Stimulated activated CD8-positive, alpha-beta memory T cell treated with anti-CD3 and anti-CD28 coated beads, Interleukin-2, amount 100 ng/mL, for 48 hours (primary cell): ENCODE data around the gene IMMP2L.
A peak's percentile ranks its signal among the peaks of the same experiment; 100 is the strongest.

ENCODE experiments used
- DNase-seq, 2 donors: peaks; one replicate each; pipeline ENCODE4 v3.0.0-alpha.2; 2020; ENCODE audit warnings: low read depth in 2 of 2

IMMP2L gene

DNA sequence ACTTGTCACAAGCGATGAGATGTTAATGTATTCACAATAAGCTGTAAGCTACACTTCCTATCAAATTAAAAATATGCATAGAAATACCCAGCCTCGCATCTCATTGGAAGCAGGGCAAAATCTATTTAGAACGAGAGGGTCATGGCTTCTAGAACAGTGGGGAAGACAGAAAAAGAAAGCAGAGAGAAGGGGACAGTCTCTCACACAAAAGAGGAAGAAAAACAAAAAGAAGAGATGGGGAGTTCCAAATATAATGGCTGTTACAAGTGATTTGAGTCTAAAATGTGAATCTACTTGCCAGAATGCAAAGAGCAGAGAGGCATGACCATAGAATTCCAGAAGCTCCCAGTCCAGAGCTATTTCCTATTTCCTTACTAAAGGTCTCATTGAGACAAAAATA, 457.6 kb downstream of the IMMP2L start:
- DNase-seq, result no peak

DNA sequence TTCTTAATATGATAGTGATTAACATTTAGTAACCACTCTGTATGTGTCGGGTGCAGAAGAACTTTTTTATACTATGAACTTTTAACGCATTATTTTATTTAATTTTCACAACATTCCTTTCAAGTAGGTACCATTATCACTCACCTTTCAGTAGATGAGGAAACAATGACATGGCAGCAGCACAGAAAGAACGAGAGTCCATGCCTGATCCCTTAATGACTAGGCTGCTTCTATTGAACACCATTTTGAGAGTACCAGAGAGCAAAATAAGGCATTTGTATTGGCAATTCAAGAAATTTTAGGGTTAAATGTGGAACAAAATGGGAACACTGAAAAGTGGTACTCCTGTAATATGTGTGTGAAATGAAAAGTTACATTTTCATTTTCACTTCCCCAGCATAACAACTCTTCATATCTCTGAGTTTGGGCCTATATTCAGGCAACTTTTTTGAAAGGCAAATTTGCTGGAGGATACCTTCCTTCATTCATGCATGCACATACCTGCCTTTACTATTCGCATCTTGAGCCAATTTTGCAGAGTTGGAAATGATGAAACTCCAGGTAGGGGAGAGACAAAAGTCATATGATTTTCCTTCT, 458.5 kb downstream of the IMMP2L start:
- no peak for DNase-seq

DNA sequence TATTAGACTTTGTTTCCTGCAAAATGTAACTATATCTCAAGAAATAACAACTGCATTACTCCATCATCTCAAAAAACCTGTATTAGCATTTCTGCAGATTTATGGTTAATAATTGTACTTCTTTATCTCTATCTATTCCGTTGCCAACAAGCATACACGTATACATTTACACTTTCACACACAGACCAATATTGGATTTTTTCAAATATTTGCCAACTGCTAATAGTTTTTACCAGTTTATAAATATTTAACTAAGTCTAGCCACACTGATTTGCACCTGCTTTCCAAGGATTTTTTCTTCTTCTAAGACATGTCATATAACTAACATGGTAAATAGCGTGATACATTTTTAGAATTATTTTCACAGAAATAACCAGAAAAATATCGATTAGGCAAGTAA, 459.2 kb downstream of the IMMP2L start:
- no peak for DNase-seq

DNA sequence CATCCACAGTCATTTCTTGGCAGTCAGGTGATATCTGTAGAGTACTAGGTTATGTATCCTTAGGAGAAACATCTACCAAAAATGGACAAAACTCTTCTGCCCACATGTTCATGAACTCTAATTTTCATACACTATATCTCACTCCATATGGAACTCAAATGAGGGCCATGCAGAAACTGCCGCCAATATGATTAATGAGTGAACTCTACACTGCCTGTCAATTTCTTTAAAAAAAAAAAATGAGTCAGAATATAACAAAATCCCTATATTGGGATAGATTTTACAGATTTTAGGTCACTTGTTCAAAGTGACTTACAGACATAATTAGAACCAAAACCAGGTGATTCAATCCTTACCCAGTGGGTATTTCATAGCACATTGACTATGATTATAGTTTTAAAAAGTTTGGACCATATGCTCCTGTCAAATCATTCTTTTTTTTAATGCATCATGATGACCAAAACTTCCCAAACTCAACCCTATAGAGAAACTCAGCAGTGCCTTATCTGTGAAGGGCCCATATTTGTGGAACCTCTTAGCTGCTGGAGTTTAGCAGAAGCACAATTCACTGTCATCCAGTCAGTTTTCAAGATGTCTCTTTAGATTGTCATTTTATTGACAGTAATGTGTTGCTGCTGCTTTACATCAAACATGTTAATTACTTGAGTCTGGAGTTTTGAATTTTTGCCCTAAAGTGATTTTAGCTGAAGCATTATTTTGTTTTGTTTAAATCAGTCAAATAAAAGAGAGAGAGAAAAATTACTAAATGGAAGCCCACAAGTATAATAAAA, 460.2 kb downstream of the IMMP2L start:
- DNase-seq, result no peak

DNA sequence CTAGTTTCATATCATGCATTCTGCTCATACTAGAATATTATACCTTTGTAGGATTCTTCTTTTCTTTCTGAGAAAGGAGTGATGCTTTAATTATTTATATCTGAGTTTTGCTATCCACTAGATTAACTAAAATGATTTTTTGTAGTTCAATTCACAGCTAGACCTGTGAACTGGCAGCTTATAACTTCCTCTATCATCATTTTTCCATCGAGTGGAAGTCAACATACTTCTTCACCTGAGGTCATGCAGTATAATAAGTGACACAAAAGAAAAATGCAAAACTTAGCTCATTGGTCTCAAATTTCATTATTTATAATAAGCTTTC, 463.4 kb downstream of the IMMP2L start:
- DNase-seq, result no peak

DNA sequence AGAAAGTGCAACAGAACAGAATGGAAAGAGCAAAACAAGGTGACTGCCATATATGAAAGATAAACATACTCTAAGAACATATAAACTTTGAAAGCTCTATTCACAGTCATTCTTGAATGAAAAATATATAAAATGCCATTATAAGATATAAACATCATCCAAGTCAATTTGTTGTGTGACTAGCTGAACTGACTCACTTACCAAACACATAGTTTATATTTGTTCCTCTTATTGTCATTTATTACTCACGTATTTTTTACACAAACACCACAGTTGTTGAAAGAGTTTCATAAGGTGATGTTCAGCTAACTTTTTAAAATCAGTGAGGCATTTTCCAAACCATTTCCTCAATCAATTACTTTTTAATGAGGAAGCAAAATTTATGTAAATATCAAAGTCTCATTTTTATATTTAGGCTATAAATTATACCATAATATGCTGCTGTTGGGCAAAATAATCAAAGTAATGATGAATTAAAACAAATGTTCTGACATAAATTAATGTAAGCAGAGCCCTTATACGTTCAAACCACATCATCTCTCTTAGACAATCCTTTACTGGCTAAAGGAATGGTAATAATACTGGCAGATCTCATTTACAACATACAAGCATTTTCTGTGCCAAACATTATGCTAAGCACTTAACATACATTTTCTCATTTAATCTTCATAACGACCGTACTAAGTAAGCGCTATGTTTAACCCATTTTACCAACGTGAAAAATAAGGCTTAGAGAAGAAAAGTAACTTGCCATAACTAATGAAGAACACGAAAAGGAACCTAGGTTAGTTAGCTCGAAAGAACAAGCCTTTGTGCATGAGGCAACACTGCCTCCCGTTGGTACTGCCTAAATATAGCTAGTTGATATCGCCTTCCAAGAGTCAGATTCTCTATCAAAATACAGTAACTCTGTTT, 464.0 kb downstream of the IMMP2L start:
- DNase-seq, result peak in 1 of 2 donors; percentile 15

DNA sequence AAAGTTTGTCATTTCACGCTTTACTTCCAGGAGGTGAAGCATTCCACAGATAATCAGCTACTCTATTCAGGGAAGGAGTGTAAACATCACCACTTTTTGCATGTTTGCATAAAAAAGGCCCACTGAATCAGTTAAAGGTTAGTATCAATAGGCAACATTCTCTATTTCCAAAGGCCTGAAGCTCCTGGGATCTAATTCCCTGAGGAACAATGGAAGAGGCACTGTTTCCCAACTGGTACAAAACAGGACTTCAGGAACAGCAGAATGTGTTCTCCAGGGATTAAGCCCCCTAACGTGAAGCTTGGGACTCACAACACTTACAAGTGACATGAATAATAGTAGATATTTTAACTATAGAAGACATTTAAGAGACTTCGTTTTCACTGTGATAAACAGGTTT, 465.3 kb downstream of the IMMP2L start:
- no peak for DNase-seq

DNA sequence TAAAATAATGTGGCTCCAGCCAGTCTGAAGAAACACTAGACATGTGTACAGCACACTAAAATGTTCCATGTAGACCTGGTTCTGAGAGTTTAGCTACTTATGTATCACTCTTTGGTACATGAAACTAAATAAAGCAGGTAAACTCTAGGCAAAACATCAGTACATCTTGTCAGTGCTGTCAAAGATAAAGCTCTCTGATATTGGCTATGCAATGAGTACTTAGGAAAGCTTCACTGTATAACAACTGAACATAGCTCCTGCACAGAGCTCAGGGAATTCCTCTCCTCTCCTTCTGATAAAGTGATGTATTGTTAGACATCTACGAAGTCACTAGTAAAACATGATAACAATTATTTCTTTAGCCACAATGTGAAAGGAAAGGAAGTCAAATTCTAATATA, 467.9 kb downstream of the IMMP2L start:
- DNase-seq, result no peak

DNA sequence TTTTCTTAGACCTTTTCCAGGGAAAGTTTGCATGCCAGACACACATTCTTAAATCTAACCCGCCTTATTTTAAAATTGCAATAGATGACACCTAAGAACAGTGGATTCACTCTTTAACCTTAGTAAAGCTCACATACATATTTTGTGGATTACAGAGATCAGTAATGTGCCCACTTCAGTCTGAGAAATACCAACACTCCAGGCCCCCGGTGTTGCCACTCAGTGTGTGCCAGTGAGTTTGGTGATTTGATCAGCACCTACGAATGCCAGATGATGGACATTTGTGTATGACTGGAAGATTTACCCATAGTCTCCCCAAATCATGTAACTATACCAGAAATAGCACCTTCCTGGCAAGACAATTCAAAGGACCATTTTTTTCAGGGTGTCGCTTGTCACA, 468.8 kb downstream of the IMMP2L start:
- no peak for DNase-seq

DNA sequence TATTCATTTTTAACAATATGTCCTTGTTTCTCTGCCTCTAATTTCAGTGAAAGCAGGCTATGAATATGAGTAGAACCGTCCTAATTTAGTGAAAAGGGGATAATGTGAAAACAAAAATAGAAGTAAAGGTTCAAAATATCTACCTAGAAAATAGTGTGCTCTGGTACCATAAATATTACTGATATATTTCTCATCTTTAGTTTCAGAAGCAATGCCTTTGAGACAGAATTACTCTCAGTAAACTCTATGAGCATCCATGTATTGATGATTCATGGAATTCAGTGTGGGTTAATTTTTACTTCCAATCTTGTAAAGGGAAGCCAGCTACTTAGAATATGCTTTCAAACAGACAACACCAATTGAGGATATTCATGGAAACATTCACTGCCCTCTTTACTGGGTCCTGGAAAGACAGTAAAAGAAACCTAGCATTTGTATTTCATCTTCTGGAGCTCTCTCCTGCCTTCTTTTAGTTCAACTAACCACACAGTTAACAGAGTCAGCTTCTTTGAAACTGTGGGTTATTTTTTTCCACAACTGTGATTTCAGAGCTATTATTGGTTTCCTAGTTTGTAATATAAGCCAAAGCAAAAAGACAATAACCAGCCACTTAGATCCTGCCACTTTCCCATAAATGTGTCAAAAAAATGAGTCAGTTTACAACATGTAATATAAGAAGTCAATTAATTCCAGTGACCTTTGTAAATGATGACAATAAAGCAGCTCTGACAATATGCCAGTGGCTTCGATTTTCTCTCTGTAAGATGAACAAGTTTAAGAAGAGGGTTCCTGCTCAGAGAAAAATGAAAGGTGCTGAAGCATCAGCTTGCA, 469.7 kb downstream of the IMMP2L start:
- DNase-seq, result no peak

DNA sequence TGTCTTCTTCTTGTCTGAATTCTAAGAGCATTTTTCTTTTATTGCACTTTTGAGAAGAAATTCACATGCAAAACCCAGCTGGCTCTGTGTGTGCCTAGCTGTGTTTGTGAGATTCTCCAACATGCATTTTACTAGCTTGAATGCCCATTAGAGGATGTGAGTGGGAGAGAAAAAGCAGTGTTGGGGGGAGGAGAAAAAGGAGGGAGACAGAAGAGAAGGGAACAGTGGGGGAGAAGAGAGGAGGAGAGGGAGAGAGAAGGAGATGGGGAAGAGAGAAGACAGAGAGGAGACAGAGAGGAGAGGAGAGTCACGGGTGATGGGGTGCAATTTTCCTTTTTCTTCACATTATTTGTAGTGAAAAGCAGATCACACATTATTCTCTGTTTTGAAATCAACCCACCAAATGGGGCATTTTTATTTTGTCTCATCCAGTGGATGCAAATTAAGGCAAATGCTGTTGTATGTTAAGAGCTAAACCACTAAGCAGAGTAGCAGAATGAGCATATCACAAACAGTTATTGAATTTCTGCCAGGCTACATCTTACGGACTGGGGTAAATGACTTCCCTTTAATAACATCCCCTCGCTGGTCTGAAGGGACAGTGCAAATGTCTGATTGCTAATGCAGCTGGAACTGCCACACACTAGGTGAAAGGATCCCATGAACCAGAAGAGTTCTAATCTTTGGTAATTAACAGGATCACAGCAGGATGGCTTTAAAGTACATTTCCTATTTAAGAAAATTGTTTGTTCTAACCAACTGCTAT, 470.5 kb downstream of the IMMP2L start:
- DNase-seq, result no peak

DNA sequence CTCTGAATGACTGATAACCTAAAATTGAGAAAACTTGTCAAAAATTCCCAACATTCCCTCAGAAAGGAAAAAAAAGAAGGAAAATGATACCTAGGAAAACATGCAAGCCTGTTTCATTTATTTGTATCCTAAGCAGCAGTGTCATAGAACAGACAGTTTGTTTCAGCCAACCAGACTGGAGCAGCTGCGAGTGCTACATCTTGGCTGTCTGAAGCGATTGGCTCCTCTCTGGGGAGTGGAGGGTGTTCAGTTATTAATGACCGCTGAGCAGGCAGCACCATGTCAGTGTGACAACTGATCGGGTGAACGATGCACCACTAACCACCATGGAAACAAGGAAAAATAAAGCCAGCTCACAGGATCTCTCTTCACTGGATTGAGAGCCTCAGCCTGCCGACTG, 471.4 kb downstream of the IMMP2L start, which contains the start of gene LRRN3:
TSS of gene LRRN3 (plus strand) at position 282 of the 400 bp plus-strand sequence. CDS start 31,646 bp downstream, outside the sequence.
- DNase-seq, result peak; percentile 20 to 23

DNA sequence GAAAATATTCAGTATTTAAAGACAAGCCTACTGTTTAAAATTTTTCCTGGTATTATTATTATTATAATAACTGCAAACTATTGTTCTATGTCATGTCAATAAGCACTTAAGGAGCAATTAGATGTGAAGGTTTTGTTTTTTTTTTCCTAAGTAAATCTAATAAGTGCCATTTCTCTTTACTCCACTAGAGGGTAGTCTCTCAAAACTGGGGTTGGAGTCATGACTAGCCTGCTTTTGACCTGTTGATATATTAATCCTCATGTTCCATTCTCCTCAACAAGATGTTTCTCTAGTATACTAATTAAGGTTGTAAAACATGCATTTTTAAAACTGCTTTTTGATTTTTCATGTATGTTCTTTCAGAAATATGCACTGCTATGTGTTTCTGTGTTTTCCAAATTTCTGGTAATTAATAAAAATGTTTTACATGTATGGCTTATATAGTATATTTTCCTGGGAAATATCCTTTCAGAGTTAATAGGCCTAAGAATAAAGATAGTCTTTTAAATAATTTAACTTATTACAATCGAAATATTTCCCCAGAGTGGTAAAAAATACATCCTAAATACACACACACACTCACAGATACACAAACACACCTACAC, 472.4 kb downstream of the IMMP2L start:
- DNase-seq, result no peak

DNA sequence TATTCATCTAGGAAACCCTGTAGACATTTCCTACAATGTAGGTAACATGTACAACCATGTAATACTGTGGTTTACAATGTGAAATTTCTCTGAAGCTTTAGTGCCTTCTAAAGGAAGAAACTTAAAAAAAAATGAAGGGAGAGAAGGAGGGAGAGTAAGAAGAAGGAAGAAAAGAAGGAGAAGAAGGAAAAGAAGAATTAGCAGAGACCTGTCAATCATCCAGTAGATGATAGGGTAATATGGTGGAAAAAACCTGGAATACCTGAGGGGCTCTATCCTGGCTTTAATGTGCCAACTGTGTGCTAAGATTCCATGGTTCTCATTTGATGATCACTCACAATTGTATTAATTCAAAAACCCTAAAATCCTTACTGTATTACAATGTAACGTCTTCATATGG, 474.0 kb downstream of the IMMP2L start:
- no peak for DNase-seq

DNA sequence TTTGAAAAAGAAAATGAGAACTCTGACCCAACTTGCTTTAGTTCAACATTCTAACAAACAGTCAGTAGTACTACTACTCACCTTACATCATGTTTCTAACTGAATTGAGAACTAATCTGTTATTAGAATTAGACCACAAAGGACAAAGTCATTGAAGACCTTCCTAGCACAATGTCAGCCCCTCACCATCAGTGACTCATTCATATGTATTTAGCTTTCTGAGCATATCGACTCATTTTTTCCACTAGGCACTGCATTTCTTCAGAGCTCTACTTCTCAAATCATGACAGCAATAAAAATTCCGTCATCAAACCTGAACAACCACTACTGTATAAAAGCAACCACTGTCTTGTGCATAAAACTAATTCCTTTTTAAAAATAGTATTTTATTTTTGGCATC, 475.8 kb downstream of the IMMP2L start:
- no peak for DNase-seq

DNA sequence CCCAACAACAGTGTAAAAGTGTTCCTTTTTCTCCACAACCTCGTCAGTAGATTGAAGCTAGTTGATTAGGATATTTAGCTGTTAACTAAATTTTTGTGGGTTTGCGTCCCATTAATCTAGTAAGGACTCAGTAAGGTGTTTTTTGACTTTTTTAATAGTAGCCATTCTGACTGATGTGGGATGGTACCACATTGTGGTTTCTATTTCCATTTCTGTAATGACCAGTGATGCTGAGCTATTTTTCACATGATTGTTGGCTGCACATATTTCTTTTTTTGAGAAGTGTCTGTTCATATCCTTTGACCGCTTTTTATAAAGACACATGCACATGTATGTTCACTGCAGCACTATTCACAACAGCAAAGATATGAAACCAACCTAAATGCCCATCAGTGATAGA, 476.9 kb downstream of the IMMP2L start:
- no peak for DNase-seq

DNA sequence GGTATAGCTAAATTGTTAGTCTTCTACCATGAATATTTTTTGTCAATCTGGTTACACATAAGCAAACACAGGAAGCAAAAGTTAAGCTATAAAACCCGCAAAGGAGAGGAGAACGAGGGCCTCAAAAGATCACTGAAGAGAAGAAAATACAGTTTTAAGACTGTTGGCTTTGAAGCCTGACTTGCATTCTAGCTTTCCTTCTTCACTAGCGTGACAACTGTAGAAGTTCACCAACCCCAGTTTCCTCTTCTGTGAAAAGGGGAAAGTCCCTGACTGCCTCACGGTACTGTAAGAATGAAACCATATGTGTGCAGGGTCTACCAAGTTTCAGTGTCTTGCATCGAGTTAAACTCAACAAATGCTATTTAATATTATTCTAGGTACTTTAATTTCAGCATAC, 478.9 kb downstream of the IMMP2L start:
- DNase-seq, result no peak

DNA sequence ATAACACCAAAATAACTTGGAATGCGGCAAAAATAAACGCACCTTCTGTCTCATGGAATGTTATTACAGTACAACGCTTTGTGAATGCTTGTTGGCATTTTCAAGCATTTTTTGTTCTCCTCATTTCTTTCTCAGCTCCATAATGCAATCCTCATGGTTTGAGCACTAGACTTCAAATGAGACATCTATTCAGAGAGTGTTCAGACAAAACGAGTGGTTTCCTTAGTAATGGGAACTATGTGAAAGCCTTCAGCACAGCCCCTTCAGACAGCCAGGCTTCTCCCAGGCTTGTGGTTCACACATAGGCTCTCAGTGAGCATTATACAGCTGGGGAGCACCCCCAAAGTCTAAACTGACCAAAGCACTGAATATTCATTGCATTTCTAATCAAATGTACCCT, 479.9 kb downstream of the IMMP2L start:
- DNase-seq, result no peak

DNA sequence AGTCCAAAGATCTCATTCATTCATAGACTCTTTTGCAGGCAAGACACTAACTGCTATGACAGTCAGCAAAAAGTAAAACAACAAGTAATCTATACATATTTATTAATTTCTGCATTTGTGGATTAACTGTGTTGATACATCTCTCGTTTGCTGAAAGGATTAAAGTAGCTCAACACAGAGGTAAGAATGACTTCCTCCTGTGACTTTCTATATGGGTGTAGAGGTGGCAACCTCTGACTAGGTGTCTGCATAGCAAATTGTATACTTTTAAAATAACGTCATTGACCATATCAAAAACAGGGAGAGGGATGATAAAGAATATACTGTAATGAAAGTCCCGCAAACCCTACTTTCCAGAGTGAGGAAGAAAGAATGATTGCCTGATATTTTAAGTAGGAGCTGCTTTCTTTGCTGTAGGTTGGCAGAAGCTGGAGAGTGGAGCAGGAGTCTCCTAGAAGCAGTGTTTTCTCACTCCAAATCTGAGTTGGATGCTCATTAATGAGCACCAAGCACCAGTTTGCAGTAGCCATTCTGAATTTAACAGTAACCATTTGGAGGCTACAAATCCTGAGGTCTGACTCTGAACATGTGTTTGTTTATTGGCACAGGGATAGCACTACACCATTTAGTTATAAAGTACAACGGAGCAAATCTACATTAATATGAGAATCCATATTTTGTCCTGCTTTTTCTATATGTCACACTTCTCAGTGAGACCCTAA, 480.6 kb downstream of the IMMP2L start:
- no peak for DNase-seq
